A549 (cell line): ENCODE measurements around the gene LBHD2.

Source experiments
- BHLHE40 ChIP-seq: IDR thresholded peaks from 2 replicates; pipeline ENCODE4 v1.6.1; 2012; ENCODE audit warnings: low read depth, low read length, inconsistent platforms
- CEBPB ChIP-seq, 2 experiments: fragments of >200 bp in 1 of 2; sonication (Bioruptor Twin) in 1 of 2; formaldehyde crosslinking in 1 of 2; IDR thresholded peaks; 2 replicates each; pipeline ENCODE4 v1.6.1; 2012 to 2016
- EP300 ChIP-seq, 2 experiments: fragments of >200 bp; sonication (Bioruptor Twin); formaldehyde crosslinking; IDR thresholded peaks; 2 replicates in 1 of 2; 3 replicates in 1 of 2; pipeline ENCODE4 v1.6.1; 2016 to 2017
- MAFK ChIP-seq: fragments of 450-650 bp; IDR thresholded peaks from 2 replicates; pipeline ENCODE4 v1.6.1; 2014; ENCODE audit not compliant: partially characterized antibody
- POLR2A ChIP-seq: IDR thresholded peaks from 2 replicates; pipeline ENCODE4 v1.6.1; 2012; ENCODE audit warnings: mild to moderate bottlenecking, low read length
- ZC3H11A ChIP-seq: fragments of 450-650 bp; IDR thresholded peaks from 2 replicates; pipeline ENCODE4 v1.6.1; 2014; ENCODE audit warnings: antibody characterized with exemption, mild to moderate bottlenecking
- TF ChIP-seq, protein P1 (sequence below): fragments of >200 bp; sonication (Bioruptor Twin); formaldehyde crosslinking; IDR thresholded peaks from 3 replicates; pipeline ENCODE4 v1.5.1; 2016
- TF ChIP-seq, protein P2 (sequence below): fragments of >200 bp; sonication (Bioruptor Twin); formaldehyde crosslinking; IDR thresholded peaks from 3 replicates; pipeline ENCODE4 v1.6.1; 2016

DNA sequence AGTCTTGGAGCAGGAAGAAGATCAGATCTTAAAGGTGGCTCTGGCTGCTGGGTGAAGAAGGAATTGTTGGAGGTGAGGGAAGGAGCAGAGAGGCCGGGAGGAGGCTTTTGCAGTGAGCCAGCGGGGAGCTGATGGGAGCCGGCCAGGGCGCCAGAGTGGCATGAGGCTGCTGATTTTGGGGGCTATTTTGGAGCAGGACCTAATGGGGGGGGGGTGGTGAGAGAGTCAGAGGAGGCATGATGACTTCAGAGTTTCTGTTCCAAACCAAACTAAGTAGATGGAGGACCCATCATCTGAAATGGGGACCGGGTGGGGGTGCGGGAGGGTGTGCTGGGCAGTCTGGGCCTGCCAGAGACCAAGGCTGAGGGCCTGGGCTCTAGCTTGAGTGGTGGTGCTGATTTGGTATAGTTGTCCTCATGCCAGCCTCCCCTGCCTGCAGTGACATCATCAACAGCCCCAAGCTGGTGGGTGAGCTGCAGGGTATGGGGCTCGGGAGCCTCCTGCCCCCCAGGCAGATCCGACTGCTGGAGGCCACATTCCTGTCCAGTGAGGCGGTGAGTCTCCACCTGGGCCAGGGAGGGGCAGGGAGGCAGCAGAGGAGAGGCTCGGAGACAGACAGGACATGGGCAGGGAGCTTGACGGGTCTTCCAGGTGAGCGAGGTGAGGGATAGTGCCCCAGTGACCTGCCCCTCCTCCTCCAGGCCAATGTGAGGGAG is 45.4 kb downstream of the LBHD2 start:
- no peak for TF ChIP-seq ZC3H11A
- TF ChIP-seq, protein P1, sequence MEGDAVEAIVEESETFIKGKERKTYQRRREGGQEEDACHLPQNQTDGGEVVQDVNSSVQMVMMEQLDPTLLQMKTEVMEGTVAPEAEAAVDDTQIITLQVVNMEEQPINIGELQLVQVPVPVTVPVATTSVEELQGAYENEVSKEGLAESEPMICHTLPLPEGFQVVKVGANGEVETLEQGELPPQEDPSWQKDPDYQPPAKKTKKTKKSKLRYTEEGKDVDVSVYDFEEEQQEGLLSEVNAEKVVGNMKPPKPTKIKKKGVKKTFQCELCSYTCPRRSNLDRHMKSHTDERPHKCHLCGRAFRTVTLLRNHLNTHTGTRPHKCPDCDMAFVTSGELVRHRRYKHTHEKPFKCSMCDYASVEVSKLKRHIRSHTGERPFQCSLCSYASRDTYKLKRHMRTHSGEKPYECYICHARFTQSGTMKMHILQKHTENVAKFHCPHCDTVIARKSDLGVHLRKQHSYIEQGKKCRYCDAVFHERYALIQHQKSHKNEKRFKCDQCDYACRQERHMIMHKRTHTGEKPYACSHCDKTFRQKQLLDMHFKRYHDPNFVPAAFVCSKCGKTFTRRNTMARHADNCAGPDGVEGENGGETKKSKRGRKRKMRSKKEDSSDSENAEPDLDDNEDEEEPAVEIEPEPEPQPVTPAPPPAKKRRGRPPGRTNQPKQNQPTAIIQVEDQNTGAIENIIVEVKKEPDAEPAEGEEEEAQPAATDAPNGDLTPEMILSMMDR: no peak
- TF ChIP-seq EP300 (IDR thresholded peaks at IDR 0.05): no peak
- TF ChIP-seq CEBPB (IDR thresholded peaks at IDR 0.05): no peak
- TF ChIP-seq POLR2A: no peak
- TF ChIP-seq, protein P2, sequence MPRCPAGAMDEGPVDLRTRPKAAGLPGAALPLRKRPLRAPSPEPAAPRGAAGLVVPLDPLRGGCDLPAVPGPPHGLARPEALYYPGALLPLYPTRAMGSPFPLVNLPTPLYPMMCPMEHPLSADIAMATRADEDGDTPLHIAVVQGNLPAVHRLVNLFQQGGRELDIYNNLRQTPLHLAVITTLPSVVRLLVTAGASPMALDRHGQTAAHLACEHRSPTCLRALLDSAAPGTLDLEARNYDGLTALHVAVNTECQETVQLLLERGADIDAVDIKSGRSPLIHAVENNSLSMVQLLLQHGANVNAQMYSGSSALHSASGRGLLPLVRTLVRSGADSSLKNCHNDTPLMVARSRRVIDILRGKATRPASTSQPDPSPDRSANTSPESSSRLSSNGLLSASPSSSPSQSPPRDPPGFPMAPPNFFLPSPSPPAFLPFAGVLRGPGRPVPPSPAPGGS: no peak
- no peak for TF ChIP-seq BHLHE40
- no peak for TF ChIP-seq MAFK
